ENCODE results near the gene PEDS1.
"Not testable (repeated sequence)": the region's sequence is repeated elsewhere in the genome, so short reads cannot be mapped to it uniquely, and the experiment has no call there.

The PEDS1 gene

GRCh38 chr20:50165684-50166554, 12.4 kb upstream of the PEDS1 start:
- H3K27ac ChIP-seq: peak overlapping the region; percentile 70
- peak; percentile 99 for DNase-seq (ENCODE audit: low read depth, low spot score)

GRCh38 chr20:50163570-50164317, 10.2 kb upstream of the PEDS1 start:
- no peak for DNase-seq (ENCODE audit: low read depth, low spot score)
- H3K27ac ChIP-seq: peak overlapping the region; percentile 43

GRCh38 chr20:50161494-50161893, 8.0 kb upstream of the PEDS1 start:
- DNase-seq (ENCODE audit: low read depth, low spot score); H3K27ac ChIP-seq: not testable (repeated sequence)

GRCh38 chr20:50153153-50153499, 397 bp downstream of the PEDS1 start:
- no peak for DNase-seq (ENCODE audit: low read depth, low spot score)
- peak overlapping the region; percentile 99 for H3K27ac ChIP-seq

- peak overlapping the region; percentile 99 for H3K27ac ChIP-seq
- no peak for DNase-seq (ENCODE audit: low read depth, low spot score)
These were observed 950 bp downstream of the PEDS1 start for GRCh38 chr20:50152394-50153152.

DNA sequence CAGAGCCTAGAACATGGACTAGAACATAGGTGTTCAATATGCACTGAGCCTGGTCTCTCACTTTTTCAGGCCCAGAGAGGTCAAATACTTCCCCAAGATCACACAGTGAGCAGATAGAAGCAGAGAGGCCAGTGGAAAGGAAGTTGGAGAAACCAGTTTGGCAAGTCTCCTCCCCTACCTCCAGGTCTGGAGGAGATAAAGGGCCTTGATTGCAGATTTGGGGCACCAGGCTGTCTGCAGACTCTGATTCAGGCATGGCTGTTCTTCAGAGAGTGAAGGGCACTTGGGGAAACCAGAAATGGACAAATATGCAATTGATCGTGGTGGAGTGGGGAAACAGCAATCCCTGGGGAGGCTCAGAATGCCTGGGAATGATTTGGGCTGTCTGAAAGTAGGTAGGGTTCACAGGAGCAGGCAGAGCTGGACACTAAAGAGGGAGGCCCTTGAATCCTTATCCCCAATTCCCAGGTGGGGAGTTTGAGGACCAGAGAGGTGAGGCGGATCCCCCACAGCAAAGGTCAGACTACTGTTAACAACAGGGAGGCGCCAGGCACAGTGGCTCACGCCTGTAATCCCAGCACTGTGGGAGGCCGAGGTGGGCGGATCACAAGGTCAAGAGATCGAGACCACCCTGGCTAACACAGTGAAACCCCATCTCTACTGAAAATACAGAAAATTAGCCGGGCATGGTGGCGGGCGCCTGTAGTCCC, 2.3 kb downstream of the PEDS1 start:
- DNase-seq (ENCODE audit: low read depth, low spot score): no peak
- H3K27ac ChIP-seq: peak overlapping the region; percentile 99

DNA sequence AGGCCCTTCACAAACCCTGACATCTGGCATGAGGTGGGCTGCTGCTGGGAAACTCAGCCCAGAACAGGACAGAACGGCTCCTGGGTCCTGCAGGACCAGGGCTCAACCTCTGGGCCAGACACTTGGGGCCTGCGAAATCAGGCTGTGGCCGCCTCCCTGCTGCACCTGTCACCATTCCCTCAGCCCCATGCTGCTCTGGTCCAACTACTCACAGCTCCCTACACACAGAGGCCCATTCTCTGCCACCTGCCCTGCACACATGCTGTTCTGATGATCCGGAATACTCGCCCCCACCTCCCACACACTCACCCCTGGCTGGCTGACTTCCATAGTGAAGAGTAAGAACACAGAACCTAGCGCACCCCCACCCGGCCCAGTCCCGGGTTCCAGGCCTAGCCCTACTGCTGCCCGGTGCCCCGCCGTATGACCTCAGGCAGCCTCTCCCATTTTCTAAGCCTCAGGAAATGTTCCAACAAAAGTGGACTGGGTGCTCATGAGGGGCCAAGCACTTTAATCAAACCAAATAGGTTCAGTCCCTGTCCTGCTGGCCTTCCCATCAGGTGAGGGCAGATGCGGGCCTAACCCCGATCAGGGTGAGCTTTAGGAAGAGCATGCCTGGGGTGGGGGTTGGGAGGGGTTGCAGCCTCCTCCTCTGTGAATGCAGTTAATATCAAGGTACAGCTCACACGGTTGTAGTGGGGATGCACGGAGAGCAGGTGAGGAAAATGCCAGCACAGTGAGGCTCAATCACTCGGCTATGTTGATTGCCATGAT, 3.9 kb downstream of the PEDS1 start:
- no peak for DNase-seq (ENCODE audit: low read depth, low spot score)
- H3K27ac ChIP-seq: peak overlapping the region; percentile 99

DNA sequence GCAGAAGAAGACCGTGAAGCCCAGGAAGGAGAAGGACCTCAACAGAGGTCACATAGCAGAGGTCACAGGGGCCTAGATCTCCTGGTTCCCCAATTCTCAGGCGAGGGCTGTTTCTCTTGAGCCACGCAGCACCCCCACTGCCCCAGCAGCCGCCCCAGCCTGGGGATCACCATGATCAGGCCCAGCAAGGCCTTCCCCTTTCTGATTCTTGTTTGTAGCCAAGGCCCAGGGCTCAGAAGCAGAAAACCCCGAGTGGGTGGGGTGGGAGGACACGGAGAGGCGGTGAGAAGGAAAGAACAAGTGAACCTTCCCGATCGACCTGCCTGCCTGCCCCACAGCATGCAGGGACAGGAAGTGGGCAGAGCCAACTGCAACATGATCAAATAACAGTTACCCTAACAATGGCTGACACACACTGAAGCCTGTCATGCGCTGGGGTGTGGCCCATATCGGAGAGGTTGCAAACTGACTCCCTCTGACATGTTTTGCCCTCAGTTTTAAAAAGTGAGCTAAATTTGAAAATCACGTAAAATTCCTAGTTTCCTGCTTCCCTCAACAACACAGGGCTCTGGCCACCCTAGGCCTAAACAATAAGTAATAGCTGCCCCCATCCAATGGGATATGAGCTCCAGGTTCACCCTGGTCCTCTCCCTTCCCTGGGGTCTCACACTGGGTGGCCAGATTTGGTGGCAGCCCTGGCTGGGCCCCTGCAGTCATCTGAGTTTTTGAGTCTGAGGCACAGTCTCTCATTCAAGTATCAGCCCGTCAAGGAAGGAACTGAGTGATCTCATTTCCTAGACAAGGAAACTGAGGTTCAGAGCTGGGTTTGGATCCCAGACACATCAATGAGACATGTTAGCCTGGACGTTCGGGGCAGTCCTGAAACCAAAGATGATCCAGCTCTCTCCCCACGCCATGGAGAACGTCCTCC, 6.5 kb downstream of the PEDS1 start:
- H3K27ac ChIP-seq: peak overlapping the region; percentile 99
- DNase-seq (ENCODE audit: low read depth, low spot score): peak; percentile 84

GRCh38 chr20:50146214-50146613, 7.3 kb downstream of the PEDS1 start:
- no peak for DNase-seq (ENCODE audit: low read depth, low spot score)
- H3K27ac ChIP-seq: peak overlapping the region; percentile 99

DNA sequence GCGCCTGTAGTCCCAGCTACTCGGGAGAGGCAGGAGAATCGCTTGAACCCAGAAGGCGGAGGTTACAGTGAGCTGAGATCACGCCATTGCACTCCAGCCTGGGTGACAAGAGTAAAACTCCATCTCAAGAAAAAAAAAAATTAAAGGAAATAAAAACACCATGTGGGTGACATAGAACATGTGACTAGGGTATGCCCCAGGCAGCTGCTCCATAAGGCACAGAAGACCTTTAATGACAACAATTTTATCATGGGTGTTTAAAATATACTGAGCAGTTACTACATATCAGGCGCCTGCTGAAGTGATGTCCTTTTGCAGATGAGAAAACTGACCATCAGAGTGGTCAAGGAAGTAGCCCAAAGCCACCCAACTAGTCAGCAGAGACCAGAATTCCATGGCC, 8.0 kb downstream of the PEDS1 start:
- DNase-seq (ENCODE audit: low read depth, low spot score): no peak
- peak overlapping the region; percentile 99 for H3K27ac ChIP-seq

- H3K27ac ChIP-seq: peak overlapping the region; percentile 99
- peak; percentile 96 for DNase-seq (ENCODE audit: low read depth, low spot score)
These were observed 9.2 kb downstream of the PEDS1 start for GRCh38 chr20:50144362-50144761.

GRCh38 chr20:50142812-50143211, 10.7 kb downstream of the PEDS1 start:
- no peak for DNase-seq (ENCODE audit: low read depth, low spot score)
- H3K27ac ChIP-seq: peak overlapping the region; percentile 99

- no peak for DNase-seq (ENCODE audit: low read depth, low spot score)
- peak overlapping the region; percentile 99 for H3K27ac ChIP-seq
These were observed 11.5 kb downstream of the PEDS1 start for GRCh38 chr20:50141811-50142561.

DNA sequence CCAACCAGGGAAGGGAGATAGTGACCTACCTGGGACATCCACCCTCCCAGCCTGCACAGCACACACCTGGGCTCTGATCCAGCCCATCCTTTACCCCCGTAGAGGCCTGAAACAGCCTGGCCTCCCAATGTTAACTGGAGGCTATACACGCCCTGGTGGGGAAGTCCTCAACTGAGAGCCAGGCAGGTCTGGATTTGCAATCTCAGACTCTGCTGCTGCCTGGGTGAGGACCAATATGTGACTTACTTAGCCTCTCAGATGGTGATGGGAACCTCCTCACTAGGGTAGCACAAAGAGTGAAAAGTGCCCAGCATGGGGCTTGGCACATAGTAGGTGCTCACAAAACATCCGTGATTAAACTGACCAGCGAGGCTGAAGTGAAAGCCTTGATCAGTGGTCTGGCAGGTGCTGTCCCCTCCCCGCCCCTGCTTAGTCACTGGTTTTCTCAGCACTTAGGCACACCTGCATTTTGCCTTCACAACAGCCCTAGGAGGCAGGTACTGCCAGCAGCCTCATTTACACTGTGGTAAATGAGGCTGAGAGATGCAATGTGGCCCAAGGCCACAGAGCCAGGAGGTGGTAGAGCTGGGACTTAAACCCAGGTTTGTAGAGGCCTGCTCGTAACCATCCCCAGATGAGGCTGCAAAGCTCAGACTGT, 12.4 kb downstream of the PEDS1 start:
- no peak for DNase-seq (ENCODE audit: low read depth, low spot score)
- H3K27ac ChIP-seq: peak overlapping the region; percentile 99

GRCh38 chr20:50140339-50140859, 13.1 kb downstream of the PEDS1 start:
- no peak for DNase-seq (ENCODE audit: low read depth, low spot score)
- H3K27ac ChIP-seq: peak overlapping the region; percentile 99

- peak overlapping the region; percentile 69 for H3K27ac ChIP-seq
These were observed 14.8 kb downstream of the PEDS1 start for GRCh38 chr20:50138479-50139393.

More at GRCh38 chr20:50138479-50139393, 14.8 kb downstream of the PEDS1 start:
- no peak for DNase-seq (ENCODE audit: low read depth, low spot score)
